HG03442 (cell line): Measurements from ENCODE around the gene MCM10.
A peak's percentile ranks its signal among the peaks of the same experiment; 100 is the strongest.
"Not testable (repeated sequence)": the region's sequence is repeated elsewhere in the genome, so short reads cannot be mapped to it uniquely, and the experiment has no call there.

Experiments used
- ATAC-seq: cut with Tn5 transposase; IDR thresholded peaks from one replicate; pipeline ENCODE4 v1.9.1; 2021; ENCODE audit warnings: mild to moderate bottlenecking, moderate library complexity; ENCODE audit not compliant: unreplicated experiment

The MCM10 gene

DNA sequence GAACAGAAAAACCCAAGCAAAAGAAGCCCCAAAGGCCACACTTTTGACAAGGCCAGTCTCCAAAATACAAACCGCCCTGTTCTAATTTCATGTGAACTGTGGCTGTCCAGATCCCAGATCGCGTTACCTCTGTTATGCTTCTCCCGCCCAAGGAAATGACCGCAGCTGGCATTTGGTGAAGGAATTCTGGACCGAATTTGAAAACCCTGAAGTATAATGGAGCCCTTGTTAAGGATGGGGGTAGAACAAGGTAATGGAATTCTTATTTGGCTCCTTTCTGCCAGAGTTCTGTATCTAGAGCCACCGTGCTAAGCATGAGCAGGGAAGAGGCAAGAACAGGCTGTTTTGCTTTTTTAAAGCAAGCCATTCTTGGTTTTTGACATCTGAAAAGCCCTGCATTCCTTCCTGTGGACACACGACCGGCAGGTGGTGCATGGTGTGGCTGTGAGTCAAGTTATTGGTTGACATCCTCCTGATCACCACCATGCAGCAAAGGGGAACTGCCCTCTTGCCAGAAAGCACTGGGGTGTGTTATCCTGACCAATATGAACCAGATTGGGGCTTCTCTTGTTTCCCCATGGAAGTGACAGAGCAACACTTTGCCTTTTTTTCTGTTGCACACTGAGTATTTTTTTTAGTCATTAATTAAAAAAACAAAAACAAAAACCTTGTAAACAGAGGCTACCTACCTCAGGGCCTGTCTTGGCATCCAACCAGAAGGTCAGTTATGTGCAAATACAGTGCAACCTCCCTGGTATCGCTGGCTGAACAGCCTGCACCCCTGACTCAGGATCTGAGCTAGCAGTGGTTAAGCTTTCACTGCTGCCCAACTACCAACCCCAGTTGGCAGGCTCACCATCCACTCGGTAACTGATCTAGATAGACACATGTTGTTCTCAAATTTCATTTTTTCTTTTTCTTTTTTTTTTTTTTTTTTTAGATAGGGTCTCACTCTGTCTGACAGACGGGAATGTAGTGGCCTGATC lies 58.6 kb downstream of the MCM10 start:
- peak; percentile 83 for ATAC-seq

DNA sequence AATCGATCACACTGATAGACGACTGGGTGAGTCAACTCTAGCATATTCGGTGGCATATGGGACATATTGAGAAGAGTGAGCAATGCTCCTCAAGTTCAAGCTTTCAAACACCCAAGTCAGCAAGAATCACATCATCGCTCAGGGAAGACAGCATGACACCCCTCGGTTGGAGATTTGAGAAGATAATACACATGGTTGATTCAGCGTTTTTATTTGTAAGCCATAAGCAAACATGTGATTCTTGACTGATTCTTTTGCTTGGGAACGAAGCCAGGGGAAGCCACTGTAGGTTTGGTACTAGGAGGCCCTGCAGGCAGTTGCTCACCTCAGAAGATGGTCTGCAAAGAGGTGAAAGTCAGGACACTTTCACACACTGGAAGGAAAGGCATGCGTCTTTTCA lies 60.2 kb downstream of the MCM10 start:
- no peak for ATAC-seq

DNA sequence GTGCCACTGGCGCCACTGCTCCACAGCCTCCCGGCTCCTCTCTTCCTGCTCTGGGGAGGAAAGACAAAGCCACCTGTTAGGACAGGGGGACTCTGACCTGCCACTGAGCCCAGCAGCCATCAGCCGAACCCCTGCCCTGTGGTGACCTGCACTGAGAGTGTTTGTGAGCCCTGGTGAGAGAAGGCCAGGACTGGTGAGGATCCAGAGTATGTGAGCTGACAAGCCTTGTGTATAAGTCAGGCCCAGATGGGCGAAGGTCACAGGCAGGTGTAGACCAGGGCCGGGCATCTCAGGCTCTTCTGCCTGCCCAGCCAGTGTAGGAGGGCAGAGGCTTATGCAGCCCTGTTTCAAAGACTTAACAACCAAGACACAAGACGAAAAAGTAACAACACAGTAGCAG lies 60.8 kb downstream of the MCM10 start:
- ATAC-seq = no peak

DNA sequence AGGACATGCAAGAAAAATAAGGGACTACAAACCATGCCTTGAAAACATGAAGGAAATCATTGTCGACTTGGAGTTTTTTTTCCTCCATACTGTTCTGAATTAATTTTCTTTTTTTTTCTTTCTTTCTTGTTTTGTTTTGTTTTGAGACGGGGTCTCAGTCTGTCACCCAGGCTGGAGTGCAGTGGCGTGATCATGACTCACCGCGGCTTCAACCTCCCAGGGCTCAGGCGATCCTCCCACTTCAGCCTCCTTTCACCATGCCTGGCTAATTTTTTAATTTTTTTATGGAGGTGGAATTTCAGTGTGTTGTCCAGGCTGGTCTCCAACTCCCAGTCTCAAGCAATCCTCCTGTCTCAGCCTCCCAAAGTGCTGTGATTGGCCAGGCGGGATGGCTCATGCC lies 61.2 kb downstream of the MCM10 start:
- no peak for ATAC-seq

DNA sequence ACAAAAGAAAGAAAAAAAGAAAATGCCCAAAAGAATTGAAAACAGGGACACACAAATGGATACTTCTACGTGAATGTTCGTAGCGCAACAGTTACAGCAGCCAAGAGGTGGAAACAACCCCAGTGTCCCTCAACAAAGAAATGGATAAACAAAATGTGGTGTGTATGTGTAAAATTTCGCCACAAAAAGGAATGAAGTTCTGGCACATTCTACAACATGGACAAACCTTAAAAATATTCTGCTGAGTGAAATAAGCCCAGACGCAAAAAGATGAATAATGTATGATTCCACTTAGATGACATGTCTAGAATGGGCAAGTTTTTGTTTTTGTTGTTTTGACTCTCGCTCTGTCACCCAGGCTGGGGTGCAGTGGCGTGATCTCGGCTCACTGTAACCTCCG lies 61.9 kb downstream of the MCM10 start:
- no peak for ATAC-seq

DNA sequence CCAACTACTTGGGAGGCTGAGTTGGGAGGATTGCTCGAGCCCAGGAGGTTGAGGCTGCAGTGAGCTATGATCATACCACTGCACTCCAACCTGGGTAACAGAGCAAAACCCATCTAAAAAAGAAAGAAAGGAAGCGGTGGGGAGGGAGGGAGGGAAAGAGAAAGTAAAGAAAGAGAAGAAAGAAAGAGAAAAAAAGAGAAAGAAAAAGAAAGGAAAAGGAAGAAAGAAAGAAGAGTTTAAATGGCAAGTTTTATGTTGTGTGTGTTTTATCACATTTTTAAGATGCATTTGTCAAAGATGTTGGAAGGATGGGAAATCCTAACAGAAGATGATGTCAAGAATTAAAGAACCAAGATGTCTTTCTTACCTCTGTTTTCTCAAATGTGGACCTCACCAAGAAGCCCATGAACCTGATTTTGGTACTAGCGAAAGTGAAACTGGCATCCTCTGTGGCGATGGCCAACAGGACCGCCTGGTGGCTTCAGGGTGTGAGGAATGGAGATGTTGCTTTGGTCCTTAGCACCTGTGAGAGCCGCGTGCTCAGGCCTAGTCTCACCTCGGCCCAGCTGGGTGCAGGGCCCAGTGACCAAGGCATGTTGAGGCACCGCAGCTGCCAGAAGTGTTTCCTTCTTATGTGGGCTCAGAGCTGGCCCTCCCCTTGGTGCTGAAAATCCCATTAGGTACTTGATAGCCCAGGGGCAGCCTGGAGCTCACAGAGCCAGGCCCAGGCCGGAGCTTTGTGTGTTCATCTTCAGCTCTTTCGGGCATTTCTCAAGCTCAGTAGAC lies 63.0 kb downstream of the MCM10 start:
- ATAC-seq = no peak

DNA sequence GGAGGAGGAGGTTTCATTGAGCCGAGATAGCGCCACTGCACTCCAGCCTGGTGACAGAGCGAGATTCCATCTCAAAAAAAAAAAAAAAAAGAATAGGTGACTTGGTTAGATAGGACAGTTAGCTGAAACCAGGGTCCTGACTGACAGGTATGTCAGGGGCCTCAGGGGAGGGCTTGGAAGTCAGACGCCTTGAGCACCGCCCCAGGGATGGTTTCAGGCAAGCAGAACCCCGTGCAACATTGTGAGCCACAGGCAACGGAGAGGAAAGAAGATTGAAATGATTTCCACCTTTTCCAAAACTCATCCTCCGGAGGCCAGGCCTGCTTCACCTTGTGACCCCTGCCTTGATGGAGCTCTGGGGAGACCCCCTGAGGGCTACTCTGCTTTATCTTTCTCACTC lies 64.2 kb downstream of the MCM10 start:
- no peak for ATAC-seq

DNA sequence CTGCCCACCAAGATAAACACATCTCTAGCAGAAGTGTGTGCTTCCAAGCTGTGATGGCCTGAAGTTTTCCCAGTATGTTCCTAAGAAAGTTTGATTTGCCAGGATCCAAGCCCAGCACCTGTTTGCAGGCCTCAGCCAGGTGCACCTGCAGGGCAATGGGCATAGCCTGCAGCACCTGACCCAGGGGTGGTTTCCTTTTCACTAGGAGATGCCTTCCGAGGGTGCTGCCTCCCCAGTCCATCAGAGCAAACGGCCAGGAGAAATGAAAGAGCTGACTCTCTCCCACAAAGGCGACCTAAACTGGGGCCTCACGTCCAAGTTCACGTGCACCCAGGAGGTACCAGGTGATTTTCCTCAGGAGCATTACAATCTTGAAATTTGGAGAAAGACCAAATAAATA lies 65.7 kb downstream of the MCM10 start:
- ATAC-seq = no peak

DNA sequence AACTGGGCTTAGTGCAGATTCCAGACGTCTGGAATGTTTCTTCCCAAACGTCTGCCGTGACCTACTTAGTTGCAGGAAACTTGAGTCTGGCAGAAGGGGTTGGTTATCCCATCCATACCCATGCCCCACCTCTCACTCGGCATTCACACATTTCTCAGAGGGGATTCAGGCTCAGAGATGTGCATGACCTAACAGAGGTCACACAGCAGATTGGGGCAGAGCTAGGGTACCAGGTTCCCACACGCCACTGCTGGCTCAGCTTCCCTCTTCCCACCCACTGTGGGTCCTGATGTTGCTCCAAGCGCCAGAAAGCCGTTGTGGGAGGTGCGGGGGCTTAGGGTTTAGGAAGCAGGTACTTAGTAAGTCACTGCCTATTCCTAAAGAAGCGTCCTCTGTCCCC lies 69.8 kb downstream of the MCM10 start:
- ATAC-seq = no peak

DNA sequence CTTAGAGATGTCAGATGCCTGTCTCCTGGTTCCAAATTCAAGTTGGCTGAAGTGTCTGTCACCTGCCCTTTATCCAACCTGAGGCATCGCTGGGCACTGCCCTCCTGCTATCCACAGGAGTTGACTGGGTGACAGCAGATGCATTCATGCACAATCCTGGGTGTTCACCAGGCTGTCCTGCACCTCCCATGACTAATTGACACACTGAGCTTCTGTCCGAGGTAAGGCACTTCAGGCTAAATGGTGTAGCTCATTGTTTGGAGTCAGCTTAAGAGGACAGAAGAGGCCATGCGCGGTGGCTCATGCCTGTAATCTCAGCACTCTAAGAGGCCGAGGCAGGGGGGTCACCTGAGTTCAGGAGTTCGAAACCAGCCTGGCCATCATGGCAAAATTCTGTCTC lies 70.5 kb downstream of the MCM10 start:
- no peak for ATAC-seq

DNA sequence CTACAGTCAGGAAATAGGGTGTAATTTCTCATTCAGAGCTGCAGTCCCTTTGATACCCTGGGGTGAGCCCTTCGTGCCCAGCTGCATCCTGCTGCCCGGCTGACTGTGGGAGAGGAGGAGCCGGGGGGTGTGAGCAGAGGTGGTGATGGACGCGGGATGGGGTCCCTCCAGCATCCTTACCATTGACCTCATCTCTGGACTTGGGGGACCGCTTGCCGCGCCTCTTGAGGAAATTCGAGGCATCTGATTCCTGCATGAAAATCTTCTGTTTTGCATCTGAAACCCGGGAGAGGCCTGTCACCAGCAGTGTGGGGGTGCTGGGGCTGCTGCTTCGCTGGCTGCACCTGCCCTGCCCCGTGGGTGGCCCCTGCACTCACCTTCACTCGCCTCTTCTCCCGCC lies 72.0 kb downstream of the MCM10 start:
- no peak for ATAC-seq

DNA sequence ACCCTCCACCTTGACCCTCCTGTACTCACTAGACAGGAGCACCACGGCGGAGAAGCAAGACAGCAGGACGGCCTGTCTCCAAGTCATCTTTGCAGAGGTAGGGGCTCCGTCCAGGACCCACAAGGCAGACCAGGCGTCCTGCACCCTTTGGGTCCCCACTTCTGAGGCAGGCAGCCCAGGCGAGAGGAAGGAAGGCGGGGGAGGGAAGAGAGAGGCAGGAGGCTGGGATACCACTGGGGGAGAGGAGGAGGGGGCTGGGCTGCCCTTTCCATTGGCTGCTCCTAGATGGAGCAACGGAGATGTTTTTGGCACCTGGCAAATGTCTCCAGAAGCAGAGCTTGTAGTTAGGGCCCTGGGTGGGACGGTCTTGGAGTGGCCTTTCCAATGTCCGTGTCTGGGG lies 72.8 kb downstream of the MCM10 start, which contains the start of gene UCMA:
Gene UCMA, minus strand, starts transcription at position 203 of the 400 bp plus-strand sequence. Its CDS starts 116 bp downstream, at position 87.
- ATAC-seq = no peak

DNA sequence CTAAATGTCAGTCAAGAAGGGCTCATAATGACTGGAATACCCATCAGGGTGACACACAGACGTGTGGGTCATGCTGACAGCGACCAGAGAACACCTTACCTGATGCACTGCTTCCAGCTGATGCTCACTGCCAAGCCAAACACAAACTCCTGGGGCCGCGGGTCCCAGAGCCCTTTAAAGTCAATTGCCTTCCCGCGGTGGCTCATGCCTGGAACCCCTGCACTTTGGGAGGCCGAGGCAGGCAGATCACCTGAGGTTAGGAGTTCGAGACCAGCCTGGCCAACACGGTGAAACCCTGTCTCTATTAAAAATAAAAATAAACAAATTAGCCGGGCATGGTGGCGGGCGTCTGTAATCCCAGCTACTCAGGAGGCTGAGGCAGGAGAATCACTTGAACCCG lies 73.4 kb downstream of the MCM10 start:
- ATAC-seq = not testable (repeated sequence)

DNA sequence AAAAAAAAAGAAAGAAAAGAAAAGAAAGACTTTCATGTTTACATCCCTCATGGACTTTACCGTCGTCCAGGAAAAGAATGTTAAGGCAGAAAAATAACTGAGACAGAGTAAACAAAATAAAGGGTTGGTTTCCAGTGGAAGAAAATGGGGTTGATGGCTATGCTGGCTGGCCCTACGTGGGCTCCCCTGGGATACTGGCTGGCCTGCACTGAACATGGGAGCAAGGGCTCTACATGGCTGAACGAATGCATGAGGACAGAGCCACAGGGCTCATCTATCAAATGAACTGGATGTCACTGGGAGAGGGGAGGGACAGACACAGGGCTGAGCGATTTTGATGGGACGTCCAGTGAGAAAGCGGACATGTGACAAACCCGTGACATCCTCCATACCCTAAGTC lies 75.3 kb downstream of the MCM10 start:
- ATAC-seq = no peak

DNA sequence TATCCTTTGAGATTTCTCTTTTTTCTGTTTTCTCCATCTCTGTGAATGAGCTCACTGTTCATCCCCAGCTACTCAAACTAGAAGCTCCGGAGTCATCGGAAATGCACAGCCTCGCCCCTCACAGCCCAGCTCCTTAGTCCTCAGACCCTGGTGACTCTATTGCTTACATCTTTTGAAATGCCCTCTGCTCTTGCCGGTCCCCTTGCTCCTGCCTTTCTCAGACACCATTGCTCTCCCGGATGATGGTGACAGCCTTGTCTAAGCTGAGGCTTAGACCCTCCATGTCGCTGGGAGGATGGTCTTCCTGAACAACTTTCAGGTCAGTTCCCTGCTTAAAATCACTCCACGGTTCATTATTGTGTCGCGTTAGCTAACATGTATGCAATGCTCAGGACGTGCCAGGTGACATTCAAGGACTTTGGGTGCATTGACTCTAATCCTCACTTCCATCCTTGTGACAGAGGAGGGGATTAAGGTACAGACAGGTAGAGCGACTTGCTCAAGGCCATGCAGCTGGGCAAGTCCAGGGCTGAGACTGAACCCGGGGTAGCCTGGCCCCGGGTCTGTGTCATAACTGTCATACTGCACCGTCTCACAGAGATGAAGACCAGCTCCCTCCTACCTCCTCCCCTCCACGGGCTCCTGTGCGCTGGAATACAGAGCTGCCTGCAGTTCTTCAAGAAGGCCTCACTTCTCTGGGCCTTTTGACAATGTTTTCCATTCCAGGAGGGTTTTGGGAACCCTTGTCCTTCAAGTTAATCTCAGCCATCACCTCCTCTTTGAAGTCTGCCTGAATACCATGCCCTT lies 77.1 kb downstream of the MCM10 start:
- ATAC-seq = no peak

DNA sequence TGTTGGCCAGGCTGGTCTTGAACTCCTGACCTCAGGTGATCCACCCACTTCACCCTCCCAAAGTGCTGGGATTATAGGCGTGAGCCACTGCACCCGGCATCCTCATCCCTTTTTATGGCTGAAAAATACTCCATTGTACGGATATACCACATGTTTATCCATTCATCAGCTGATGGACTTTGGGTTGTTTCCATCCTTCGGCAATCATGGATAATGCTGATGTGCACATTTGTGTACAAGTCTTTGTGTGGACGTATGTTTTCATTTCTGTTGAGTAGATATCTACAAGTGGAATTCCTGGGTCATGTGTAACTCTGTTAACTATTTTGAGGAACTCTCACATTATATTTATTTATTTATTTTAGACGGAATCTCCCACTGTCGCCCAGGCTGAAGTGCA lies 78.6 kb downstream of the MCM10 start:
- no peak for ATAC-seq

DNA sequence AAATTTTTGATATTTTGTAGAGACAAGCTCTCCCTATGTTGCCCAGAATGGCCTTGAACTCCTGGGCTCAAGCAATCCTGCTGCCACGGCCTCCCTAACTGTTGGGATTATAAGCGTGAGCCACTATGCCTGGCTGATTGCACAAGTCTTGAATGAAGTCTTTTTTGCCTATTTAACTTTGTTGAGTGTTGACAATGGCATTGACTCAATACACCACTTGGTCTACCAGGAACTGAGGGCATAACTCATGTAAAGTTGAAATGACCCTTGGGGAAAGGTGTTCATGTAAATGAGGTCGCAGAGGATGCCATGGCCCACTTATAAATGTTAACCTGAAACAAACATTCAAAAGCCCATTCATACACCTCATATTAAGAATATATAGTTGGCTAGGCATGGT lies 80.3 kb downstream of the MCM10 start:
- ATAC-seq = no peak

DNA sequence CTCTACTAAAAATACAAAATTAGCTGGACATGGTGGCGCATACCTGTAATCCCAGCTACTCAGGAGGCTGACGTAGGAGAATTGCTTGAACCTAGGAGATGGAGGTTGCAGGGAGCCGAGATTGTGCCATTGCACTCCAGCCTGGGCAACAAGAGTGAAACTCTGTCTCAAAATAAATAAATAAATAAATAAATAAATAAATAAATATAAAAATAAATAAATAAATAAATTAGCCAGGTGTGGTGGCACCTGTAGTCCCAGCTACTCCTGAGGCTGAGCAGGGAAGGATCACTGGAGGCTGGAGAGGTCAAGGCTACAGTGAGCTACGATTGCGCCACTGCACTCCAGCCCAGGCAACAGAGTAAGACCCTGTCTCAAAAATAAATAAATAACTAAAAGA lies 80.9 kb downstream of the MCM10 start:
- not testable (repeated sequence) for ATAC-seq

DNA sequence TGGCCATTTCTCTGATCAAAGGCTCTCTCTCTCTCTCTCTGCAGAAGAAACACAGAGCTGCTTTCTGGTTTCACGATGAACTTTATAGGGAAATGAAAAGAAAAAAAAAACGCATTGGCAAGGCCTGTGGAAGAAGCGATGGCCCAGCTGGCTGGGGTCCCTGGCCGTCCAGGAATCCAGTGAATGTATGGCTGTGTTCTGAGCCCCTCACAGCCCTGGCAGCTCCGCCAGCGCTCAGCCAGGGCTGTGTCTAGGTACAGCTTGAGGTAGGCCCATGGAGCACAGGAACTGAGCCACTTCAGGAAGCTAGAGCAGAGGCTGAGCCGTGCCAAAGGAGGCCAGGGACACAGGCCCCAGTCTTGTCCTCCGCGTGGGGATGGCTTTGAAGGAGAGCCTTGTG lies 85.9 kb downstream of the MCM10 start:
- no peak for ATAC-seq

DNA sequence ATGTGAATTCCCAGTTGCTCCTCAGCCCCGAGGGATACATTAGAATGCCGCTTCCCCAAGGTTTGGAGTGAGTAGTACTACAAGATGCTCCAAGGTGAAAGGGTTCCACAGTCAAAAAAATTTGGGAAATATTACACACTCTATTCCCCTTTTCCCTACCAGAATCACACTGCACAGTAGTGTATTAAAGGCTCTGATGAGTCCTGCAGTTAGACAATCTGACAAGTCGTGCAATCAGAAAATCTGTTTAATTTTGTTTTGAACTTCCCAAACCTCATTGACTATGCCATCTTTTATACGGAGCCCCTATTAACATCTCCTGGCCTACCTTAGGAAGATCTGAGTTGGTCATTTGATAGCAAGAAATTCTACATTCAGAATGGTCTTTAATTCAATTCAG lies 86.4 kb downstream of the MCM10 start:
- ATAC-seq = no peak

DNA sequence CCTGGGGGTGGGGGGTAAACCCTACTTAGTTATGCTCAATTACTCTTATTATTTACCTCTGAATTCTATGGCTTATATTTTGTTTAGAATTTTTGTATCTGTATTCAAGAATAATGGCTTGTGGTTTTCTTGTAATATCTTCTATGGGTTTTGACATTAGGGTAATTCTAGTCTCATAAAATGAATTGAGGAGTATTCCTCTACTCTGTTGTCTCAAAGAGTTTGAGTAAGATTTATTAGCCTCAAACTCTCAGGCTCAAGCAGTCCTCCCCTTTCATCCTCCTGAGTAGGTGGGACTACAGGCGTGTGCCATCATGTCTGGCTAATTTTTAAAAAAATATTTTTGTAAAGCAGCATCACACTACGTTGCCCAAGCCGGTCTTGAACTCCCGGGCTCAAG lies 92.4 kb downstream of the MCM10 start:
- no peak for ATAC-seq
